ENCODE results near the gene MBNL3.

DNA sequence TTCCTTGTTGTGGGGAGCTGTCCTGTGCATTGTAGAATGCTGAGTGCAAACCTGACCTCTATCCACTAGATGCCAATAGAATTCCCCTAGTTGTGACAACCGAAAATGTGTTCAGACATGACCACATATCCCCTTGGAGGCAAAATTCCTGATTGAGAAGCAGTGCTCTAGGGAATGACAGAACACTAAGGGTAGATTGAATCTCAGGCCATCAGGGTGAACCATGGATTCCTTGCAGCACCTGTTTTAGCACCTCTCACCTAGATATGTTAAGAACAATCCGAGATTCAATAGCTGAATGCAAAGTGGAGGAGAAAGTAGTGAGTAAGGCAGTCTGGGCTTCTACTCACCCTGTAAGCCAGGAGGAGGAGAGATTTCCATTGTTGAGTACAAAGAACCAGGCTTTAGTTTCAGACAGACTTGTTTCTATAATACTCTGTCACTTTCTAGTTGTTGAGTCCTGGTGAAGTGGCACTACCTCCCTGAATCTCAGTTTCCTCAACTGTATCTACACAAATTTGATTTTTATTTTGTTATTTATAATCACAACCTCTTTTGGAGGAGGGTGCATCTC lies 158.6 kb downstream of the MBNL3 start:
- TF ChIP-seq, protein P1, sequence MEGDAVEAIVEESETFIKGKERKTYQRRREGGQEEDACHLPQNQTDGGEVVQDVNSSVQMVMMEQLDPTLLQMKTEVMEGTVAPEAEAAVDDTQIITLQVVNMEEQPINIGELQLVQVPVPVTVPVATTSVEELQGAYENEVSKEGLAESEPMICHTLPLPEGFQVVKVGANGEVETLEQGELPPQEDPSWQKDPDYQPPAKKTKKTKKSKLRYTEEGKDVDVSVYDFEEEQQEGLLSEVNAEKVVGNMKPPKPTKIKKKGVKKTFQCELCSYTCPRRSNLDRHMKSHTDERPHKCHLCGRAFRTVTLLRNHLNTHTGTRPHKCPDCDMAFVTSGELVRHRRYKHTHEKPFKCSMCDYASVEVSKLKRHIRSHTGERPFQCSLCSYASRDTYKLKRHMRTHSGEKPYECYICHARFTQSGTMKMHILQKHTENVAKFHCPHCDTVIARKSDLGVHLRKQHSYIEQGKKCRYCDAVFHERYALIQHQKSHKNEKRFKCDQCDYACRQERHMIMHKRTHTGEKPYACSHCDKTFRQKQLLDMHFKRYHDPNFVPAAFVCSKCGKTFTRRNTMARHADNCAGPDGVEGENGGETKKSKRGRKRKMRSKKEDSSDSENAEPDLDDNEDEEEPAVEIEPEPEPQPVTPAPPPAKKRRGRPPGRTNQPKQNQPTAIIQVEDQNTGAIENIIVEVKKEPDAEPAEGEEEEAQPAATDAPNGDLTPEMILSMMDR (IDR thresholded peaks at IDR 0.05), result no peak
- TF ChIP-seq EP300 (IDR thresholded peaks at IDR 0.05) (no peak), POLR2AphosphoS5 (IDR thresholded peaks at IDR 0.05) (no peak)

Measured in sigmoid colon (tissue), 4 donors.